ENCODE results near the gene GPS2.
A peak's percentile ranks its signal among the peaks of the same experiment; 100 is the strongest.

The GPS2 gene

DNA sequence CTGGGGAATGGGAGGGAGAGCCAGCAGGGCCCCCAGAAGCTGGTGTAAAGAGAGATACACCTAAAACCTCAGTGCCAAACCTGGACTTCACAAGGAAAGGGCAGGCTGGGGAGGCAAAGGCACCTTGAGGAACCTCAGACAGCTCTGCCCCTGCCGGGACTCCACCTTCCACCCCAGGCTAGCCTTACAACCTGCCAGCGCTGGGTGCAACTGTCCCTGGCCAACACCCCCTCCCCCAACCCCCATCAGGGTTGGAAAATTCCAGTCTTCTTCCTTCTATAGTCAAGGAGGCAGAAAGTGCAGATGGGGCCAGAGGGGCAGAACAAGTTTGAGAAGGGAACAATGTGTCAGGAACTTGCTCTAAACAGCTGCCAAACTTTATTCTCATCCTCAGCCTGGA lies 23.0 kb downstream of the GPS2 start:
- DNase-seq = no peak

DNA sequence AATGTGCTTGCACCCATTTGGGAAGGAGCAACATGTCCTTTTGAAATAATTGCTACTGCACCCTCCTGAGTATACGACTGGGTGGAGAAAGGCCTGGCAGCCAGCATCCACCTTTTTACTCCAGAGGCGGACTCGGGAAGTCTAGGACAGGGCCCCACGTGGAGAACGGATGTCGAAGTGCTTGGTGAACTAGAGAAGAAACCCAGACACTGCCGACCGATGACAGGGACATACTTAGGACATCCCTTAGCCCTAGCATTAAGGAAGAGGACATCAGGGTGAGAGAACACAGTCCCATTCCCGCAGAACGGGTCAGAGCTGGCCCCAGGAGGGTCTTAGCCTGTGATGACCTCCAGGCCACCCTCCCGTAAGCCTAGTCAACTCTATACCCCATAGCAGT lies 24.5 kb downstream of the GPS2 start:
- DNase-seq = no peak

DNA sequence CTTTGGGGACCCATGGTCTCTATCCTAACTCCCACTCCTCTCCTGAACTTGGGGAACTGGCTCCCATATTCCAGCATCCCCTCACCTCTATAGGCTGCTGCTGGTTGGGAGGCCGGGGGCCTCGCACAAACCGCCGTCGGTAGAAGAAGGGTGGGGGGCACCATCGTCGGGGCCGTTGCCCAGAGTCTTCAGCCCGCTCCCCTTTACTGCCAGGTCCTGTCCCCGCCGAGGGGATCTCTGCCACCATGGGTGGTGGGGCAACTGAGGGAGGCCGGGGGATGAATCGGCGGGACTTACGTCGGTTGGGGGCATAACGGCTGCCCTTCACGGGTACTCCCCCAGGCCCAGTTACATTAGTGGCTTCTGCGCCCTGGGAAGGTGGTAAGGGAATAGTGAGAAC lies 25.0 kb downstream of the GPS2 start:
- DNase-seq = no peak

DNA sequence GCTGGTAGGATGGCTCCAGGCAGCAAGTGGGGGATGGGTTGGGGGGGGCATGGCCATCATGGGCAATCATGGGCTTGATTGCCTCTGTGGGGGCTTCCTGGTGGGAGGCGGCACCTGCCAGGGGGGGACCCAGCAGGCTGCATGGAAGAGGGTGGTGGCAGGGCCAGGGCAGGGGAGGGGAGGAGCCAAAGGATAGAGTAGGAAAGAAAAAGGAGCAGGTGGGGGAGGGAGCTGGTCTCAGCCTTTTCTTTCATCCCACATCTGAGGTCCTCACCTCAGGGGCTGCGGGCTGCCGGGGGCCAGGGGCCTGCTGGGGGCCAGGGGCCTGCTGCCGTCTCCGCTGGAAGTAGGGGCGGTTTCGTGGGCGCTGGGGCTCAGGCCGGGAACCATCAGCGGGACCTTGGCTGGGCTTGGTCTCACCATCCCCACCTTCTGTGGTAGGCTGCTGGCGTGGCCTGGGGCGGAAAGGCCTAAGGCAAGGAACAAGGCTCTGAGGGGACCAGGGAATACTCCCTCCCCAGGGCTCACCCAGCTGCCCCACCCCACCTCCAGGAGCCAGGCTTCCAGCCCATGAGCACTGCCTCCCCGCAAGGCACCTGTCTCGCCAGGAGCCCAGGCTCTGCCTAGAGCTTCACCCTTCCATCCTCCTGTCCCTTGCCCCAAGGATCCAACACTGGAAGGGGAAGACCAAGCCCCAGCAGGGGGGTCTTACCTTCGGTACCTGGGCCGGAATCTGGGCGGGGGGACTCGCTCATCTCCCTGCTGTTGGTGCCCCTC lies 25.7 kb downstream of the GPS2 start:
- no peak for DNase-seq

DNA sequence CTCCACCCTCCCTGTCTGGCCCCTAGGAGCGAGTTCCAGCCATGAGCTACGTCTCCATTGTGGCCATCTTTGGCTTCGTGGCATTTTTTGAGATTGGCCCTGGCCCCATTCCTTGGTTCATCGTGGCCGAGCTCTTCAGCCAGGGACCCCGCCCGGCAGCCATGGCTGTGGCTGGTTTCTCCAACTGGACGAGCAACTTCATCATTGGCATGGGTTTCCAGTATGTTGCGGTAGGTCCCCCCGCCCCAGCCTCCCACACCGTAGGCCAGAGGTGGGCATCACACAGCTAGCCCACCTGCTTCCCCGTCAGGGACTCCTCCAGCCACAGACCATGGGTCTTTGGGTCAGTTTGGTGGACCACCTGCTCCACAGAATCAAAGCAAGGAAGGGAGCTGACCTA lies 29.5 kb downstream of the GPS2 start:
- no peak for DNase-seq

DNA sequence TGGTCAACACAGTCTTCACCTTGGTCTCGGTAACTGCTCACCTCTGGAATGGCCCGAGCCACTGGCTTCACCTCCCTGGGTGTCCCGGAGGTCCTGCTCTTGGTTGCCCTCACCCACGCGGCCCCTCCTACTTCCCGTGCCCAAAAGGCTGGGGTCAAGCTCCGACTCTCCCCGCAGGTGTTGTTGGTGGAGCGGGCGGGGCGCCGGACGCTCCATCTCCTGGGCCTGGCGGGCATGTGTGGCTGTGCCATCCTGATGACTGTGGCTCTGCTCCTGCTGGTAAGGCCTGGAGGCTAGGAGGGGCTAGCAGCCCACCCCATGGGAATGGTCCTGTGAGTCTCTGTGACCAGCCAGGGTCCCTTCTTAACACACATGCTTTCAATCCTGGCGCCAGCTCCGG lies 30.2 kb downstream of the GPS2 start:
- no peak for DNase-seq

DNA sequence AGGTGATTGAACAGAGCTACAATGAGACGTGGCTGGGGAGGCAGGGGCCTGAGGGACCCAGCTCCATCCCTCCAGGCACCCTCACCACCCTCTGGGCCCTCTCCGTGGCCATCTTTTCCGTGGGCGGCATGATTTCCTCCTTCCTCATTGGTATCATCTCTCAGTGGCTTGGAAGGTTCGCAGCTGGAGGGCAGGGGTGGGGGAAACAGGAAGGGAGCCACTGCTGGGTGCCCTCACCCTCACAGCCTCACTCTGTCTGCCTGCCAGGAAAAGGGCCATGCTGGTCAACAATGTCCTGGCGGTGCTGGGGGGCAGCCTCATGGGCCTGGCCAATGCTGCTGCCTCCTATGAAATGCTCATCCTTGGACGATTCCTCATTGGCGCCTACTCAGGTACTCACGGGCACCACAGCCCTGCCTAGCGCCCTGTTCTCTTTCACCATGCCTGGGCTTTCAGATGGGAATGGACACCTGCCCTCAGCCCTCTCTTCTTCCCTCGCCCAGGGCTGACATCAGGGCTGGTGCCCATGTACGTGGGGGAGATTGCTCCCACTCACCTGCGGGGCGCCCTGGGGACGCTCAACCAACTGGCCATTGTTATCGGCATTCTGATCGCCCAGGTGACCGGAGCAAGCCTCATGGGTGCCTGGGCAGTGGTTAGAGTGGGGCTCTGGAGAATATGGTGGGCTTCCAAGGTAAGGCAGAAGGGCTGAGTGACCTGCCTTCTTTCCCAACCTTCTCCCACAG lies 31.5 kb downstream of the GPS2 start:
- no peak for DNase-seq

DNA sequence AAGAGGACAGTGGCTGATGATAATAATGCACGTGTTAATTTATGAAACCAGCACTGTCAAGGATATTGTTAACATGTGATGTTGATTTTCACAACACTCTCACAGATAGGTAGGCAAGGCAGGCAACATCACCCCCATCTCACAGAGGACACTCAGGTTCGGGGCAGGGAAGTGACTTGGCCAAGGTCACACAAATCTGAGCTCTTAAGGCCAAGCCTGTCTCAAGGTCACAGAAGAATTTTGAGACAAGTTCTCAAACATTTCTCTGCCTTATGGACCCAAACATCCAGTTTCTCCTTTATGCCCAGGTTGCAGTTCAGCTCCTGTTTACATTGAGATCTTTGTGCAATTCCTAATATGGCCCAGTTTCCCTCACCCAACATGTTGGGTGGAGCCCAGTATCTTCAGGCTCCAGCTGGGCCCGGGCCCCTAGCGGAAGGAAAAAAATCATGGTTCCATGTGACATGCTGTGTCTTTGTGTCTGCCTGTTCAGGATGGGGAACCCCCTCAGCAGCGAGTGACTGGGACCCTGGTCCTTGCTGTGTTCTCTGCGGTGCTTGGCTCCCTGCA lies 32.3 kb downstream of the GPS2 start:
- DNase-seq = no peak

DNA sequence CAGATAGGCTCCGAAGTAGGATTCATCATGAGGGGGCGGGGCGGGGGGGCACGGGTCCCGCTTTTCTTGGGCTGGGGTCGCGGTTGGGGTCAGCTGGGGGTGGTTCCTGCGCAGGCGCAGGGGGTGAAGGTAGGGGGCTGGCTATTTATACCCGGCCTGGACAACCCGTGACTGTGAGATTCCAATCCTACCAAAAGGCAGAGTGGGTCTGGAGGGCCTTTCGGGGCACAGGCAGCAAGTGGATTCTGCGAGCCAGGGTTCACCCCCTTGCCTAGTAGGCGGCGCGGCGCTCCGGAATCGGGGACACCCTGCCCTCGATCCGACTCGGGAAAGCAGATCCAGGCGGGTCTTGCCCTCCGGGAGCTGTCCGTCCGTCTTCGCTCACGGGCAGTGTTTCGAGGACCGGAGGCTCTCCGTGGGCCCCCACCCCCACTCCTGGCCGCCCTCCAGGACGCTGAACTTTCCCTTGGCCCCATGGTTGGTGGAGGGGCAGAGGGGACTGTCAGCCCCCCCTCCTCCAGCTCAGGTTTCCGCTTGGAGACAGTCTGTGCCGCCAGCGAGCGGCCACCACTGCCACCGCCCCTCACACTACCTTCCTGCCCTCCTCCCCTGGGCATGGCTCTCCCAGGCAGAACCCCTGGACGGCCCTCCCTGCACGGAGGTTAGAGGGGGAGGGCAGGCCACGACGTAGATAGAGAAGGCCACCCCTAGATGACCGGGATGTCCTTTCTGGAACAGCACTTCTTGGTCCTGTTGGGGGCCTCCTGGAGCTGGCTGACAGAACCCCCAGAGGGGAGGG lies 33.0 kb downstream of the GPS2 start:
- no peak for DNase-seq

DNA sequence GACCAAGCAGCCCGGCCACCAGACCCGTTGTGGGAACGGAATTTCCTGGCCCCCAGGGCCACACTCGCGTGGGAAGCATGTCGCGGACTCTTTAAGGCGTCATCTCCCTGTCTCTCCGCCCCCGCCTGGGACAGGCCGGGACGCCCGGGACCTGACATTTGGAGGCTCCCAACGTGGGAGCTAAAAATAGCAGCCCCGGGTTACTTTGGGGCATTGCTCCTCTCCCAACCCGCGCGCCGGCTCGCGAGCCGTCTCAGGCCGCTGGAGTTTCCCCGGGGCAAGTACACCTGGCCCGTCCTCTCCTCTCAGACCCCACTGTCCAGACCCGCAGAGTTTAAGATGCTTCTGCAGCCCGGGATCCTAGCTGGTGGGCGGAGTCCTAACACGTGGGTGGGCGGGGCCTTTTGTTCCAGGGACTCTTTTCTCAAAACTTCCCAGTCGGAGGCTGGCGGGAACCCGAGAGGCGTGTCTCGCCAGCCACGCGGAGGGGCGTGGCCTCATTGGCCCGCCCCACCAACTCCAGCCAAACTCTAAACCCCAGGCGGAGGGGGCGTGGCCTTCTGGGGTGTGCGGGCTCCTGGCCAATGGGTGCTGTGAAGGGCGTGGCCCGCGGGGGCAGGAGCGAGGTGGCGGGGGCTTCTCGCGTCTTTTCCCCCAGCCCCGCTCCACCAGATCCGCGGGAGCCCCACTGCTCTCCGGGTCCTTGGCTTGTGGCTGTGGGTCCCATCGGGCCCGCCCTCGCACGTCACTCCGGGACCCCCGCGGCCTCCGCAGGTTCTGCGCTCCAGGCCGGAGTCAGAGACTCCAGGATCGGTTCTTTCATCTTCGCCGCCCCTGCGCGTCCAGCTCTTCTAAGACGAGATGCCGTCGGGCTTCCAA lies 33.8 kb downstream of the GPS2 start, which contains the start of gene SLC2A4:
SLC2A4 (plus strand) TSS at position 645 of the 879 bp plus-strand sequence; CDS start at position 862, 217 bp downstream.
- peak; percentile 93 to 94 for DNase-seq

DNA sequence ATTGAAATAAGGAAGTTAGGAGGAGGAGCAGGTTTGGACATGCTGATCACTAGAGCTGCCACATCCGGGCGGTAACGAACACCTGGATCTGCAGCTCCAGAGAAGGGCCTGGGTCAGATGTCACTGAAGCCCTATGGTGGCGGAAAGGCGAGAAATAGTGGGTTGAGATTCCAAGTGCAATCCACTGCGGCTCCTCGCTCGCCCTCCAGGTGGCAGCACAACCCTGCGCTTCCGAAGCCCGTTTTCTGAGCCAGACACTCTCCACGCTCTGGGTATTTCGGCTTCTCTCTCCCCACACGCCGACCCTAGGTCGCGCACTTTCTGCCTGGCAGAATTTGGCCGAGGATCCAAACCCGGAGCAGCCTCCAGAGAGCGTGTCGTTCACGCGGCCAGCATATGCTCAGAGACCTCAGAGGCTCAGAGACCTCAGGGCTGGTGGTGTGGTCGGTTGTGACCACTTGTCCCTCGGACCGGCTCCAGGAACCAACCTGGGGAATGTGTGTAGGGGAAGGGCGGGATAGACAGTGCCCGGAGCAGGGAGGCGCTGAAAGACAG lies 34.6 kb downstream of the GPS2 start:
- peak; percentile 86 to 90 for DNase-seq

DNA sequence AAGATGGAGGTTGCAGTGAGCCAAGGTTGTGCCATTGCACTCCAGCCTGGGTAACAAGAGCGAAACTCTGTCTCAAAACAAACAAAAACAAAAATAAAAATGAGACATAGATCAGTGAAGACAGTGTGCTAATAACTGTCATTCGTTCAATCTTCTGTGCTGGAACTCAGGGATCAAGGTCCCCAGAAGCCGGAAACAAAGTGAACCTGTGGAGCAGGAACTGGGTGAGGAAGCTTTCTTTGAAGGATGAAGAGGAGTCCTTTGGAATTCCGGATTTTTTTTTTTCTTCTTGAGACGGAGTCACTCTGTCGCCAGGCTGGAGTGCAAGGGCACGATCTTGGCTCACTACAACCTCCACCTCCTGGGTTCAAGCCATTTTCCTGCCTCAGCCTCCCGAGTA lies 35.7 kb downstream of the GPS2 start:
- no peak for DNase-seq

DNA sequence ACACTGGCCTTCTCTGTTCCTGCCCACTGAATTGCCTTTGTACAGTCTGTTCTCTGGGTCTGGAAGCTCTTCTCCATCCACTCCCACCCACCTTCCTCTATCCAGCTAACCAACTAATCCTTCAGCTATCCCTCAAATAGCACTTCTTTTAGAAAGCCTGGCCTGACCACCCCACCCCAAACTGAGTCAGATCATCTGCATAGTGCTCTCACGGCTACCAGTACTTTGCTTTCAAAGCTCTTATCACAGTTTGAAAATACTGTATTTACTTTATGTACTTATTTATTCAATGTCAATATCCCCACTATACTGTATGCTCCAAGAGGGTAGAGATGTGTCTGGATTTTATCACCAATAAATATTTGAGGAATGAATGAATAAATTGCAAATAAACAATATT lies 48.4 kb downstream of the GPS2 start:
- no peak for DNase-seq

DNA sequence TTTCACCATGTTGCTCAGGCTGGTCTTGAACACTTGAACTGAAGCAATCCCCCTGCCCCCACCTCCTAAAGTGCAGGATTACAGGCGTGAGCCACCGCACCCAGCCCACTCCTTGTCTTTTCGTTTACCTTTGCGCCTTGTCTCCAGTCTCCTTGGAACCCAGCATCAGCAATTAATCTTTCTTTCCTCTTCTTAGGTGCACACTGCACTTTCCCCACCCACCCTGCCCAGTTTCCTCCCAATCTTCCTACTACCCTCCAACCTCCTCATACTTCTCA lies 51.4 kb downstream of the GPS2 start:
- no peak for DNase-seq

DNA sequence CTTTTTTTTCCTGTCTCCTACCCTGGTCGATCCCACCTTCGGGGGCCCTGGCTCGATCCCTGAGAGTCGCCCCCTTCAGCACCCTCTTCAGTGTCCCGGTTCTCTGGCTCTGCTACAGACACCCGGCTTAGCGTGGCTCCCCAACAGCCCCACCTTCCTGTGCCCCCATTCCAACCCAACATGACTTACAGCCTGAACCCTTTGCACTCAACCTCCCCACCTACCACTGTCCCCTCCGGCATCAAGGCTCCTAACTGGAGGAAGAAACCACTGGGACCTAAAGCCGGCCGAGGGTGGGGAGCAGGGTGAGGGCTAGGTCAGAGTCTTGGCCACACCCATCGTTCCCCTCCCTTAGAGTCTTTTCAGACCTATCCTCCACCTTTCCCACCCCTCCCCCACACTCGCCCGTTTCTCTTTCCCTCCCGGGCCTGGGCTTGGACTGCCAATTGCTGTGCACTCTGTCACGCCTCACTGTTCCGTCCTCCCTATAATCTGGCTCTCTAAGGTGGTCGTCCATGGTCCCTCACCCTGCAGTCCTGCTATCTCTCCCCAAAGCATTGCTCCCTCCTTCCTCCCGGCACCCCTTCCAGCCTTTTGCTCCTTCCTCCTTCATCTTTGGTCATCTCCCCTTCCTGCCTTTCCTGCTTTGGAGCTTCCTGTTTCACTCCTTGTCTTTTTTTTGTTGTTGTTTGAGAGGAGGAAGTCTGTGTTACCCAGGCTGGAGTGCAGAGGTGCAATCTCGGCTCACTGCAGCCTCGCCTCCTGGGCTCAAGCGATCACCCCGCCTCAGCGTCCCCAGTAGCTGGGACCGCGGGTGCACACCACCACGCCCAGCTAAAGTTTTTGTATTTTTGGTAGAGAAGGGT lies 52.0 kb downstream of the GPS2 start:
- DNase-seq = peak in 1 of 2 experiments; percentile 48

Measured in activated CD4-positive, alpha-beta T cell treated with anti-CD3 and anti-CD28 coated beads, Interleukin-2, amount 50 U/mL, for 48 hours (primary cell).